GM19467 (cell line): Measurements from ENCODE around the gene HNF1B.

Experiments
- ATAC-seq: cut with Tn5 transposase; IDR thresholded peaks from one replicate; pipeline ENCODE4 v1.9.1; 2021; ENCODE audit warnings: mild to moderate bottlenecking, moderate library complexity; ENCODE audit not compliant: unreplicated experiment

Gene HNF1B

GRCh38 chr17:37737971-37738370, 6.9 kb downstream of the HNF1B start:
- no peak for ATAC-seq

- ATAC-seq = no peak
Measured at GRCh38 chr17:37737081-37737480, 7.8 kb downstream of the HNF1B start.

GRCh38 chr17:37736428-37736827, 8.4 kb downstream of the HNF1B start:
- no peak for ATAC-seq

- no peak for ATAC-seq
Measured at GRCh38 chr17:37735165-37735564, 9.7 kb downstream of the HNF1B start.

GRCh38 chr17:37732316-37732715, 12.5 kb downstream of the HNF1B start:
- ATAC-seq = no peak

GRCh38 chr17:37731056-37731455, 13.8 kb downstream of the HNF1B start:
- ATAC-seq = no peak

- ATAC-seq = no peak
Measured at GRCh38 chr17:37729905-37730304, 15.0 kb downstream of the HNF1B start.

GRCh38 chr17:37726891-37727675, 17.8 kb downstream of the HNF1B start:
- no peak for ATAC-seq

- ATAC-seq = no peak
Measured at GRCh38 chr17:37726248-37726647, 18.6 kb downstream of the HNF1B start.

GRCh38 chr17:37725601-37726146, 19.2 kb downstream of the HNF1B start:
- ATAC-seq = no peak

GRCh38 chr17:37725021-37725595, 19.8 kb downstream of the HNF1B start:
- ATAC-seq = no peak

- no peak for ATAC-seq
Measured at GRCh38 chr17:37720989-37721388, 23.9 kb downstream of the HNF1B start.

- no peak for ATAC-seq
Measured at GRCh38 chr17:37719866-37720265, 25.0 kb downstream of the HNF1B start.

- no peak for ATAC-seq
Measured at GRCh38 chr17:37718324-37719048, 26.4 kb downstream of the HNF1B start.

GRCh38 chr17:37717627-37718323, 27.1 kb downstream of the HNF1B start:
- ATAC-seq = no peak

- no peak for ATAC-seq
Measured at GRCh38 chr17:37714897-37715296, 30.0 kb downstream of the HNF1B start.

GRCh38 chr17:37713624-37714023, 31.2 kb downstream of the HNF1B start:
- ATAC-seq = no peak

GRCh38 chr17:37713028-37713431, 31.8 kb downstream of the HNF1B start:
- ATAC-seq = no peak

- no peak for ATAC-seq
Measured at GRCh38 chr17:37711113-37711512, 33.7 kb downstream of the HNF1B start.

GRCh38 chr17:37710344-37710886, 34.4 kb downstream of the HNF1B start:
- no peak for ATAC-seq
